ENCODE results near the gene HEATR1.
"Not testable (repeated sequence)": the region's sequence is repeated elsewhere in the genome, so short reads cannot be mapped to it uniquely, and the experiment has no call there.

HEATR1 gene

DNA sequence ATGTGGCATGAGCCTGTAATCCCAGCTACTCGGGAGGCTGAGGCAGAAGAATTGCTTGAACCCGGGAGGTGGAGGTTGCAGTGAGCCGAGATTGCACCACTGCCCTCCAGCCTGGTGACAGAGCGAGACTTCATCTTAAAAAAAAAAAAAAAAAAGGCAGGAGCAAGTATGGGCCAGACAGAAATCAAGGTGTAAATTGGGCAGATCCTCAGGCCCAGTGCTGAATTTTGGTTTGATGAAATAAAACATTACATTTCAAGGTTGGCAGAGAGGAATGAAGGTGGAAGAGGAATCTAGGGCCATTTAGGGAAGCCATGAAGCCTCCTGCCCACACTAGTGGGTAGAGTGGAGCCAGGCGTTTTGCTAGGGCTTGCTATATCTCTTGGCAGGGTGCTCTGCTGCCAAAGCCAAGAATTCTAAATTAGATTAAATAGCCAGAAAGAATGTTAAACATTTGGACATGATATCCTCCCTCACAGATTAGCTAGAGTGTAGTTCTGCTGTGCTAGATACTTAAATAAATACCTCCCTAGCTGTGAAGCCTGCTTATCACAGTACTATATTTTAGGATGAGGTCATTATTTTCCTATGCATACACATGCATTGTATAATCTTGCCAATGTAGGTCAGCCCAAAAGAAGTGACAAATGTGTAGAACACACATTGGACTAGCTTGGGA, 97.2 kb downstream of the HEATR1 start:
- DNase-seq: no peak

DNA sequence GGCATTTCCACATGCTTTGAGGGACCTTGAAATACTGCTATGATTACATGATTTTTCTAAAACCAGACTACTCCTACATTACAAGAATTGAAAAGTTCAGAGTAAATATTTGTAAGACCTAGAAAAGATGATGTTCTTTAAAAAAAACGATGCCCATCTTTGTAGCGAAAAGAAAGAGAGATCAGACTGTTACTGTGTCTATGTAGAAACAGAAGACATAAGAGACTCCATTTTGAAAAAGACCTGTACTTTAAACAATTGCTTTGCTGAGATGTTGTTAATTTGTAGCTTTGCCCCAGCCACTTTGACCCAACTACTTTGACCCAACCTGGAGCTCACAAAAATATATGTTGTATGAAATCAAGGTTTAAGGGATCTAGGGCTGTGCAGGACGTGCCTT, 100.0 kb downstream of the HEATR1 start:
- DNase-seq: not testable (repeated sequence)

DNA sequence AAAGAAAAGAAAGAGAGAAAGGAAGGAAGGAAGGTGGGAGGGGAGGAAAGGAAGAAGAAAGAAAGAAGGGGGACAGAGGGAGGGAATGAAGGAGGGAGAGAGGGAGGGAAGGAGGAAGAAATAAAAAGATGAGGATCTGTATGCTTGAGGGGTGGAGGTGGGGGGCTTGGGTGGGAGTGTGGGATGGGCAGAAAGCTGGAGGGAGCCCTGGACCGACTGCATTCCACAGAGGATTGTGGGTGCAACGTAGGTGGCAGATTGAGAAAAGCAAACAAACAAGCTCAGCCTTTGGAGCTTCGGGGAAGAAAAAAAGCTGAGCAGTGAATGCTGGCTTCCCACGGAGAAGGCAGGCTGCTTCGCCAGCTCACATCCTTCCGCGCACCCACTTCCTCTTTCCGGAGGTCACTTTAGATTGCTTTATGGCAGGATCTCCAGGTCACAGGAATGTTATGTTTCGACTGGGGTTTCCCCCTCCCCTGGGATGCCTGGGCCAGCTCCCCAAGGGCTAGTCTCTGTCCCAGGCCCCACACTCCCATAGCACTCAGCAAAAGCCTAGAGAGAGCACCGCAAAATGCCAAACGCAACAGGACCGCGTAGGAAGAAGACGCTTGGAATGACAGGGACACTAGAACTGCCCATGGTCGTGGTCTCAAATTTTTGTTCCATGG, 101.2 kb downstream of the HEATR1 start:
- DNase-seq: peak; percentile 24

DNA sequence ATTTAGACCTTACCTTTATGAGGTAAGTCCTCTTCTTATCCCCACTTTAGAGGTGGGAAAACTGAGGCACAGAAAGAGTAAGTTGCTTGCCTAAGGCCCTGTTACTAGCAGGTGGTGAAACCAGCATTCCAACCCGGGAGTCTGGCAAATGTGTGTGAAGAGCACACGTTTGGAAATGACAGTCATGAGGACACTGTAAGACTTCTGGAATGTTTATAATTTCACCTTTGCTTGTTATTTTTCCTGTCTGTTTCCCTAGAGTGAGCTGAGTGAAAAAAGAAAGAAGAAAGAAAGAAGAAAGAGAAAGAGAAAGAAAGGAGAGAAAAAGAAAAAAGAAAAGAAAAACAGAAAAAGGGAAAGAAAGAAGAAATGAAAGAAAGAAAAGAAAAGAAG, 101.7 kb downstream of the HEATR1 start:
- DNase-seq: no peak

DNA sequence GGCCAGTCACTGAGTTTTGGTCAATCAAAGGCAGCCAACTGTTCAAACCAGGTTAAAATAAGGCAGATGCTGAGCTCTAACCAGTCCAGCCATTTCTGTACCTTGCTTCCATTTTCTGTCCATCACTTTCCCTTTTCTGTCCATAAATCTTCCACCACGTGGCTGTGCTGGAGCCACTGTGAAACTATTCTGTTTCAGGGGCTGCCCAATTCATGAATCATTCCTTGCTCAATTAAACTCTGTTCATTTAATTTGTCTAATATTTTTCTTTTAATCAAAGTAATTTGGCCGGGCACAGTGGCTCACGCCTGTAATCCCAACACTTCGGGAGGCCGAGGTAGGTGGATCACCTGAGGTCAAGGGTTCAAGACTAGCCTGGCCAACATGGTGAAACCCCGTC, 103.2 kb downstream of the HEATR1 start:
- no peak for DNase-seq
